Cardiac fibroblast (primary cell): ENCODE measurements around the gene PITRM1.

Source experiments
- DNase-seq, 2 donors: peaks; one replicate each; pipeline versions ENCODE4 v3.0.0 to v3.0.0-alpha.2; 2010; ENCODE audit warnings: low read depth in 2 of 2
- H3K4me3 ChIP-seq, 2 donors: replicated peaks in 1 of 2; 1 replicate in 1 of 2; 2 replicates in 1 of 2; pipeline ENCODE4 v1.5.1; 2011; ENCODE audit warnings: low read depth in 2 of 2, low read length in 2 of 2, mild to moderate bottlenecking in 2 of 2, moderate library complexity in 1 of 2
- CTCF ChIP-seq: IDR thresholded peaks from one replicate; pipeline ENCODE4 v1.5.1; 2011; ENCODE audit warnings: low read depth, mild to moderate bottlenecking, low read length, inconsistent platforms

PITRM1 gene

GRCh38 chr10:3206511-3207157 lies 34.1 kb upstream of the PITRM1 start:
- no peak for DNase-seq
- TF ChIP-seq CTCF: no peak
- no peak overlapping the region for H3K4me3 ChIP-seq

GRCh38 chr10:3203972-3204371 lies 31.4 kb upstream of the PITRM1 start:
- no peak for DNase-seq
- TF ChIP-seq CTCF: no peak
- no peak overlapping the region for H3K4me3 ChIP-seq

- H3K4me3 ChIP-seq: no peak overlapping the region
Measured at GRCh38 chr10:3203016-3203811, 30.6 kb upstream of the PITRM1 start.

GRCh38 chr10:3201796-3202195 lies 29.2 kb upstream of the PITRM1 start:
- TF ChIP-seq CTCF: no peak
- no peak overlapping the region for H3K4me3 ChIP-seq
- DNase-seq: no peak

More at GRCh38 chr10:3203016-3203811, 30.6 kb upstream of the PITRM1 start:
- DNase-seq: no peak
- no peak for TF ChIP-seq CTCF

- no peak for DNase-seq
- no peak for TF ChIP-seq CTCF
- no peak overlapping the region for H3K4me3 ChIP-seq
Measured at GRCh38 chr10:3199488-3199887, 26.9 kb upstream of the PITRM1 start.

- no peak for TF ChIP-seq CTCF
- no peak for DNase-seq
- no peak overlapping the region for H3K4me3 ChIP-seq
Measured at GRCh38 chr10:3198900-3199299, 26.3 kb upstream of the PITRM1 start.
